HepG2 (cell line): ENCODE measurements around the gene ACTR3. TPM values are rescaled to one million over a fixed set of nuclear protein-coding genes. Genes with fewer than 3 reads are reported as not detected.

ENCODE experiments used
- EEA1 ChIP-seq: sonication (generic); formaldehyde crosslinking; IDR thresholded peaks from 2 replicates; pipeline ENCODE4 v1.5.1; 2020; ENCODE audit warnings: mild to moderate bottlenecking, missing genetic modification reagents, borderline replicate concordance
- KDM2A ChIP-seq: sonication (generic); formaldehyde crosslinking; IDR thresholded peaks from 2 replicates; pipeline ENCODE4 v1.4.0; 2020; ENCODE audit warnings: low read depth, missing genetic modification reagents, borderline replicate concordance
- KDM5B ChIP-seq: sonication (generic); formaldehyde crosslinking; IDR thresholded peaks from 2 replicates; pipeline ENCODE4 v1.4.0; 2020; ENCODE audit warnings: missing genetic modification reagents, mild to moderate bottlenecking, borderline replicate concordance
- MAFK ChIP-seq, 2 experiments: IDR thresholded peaks in 1 of 2; conservative IDR thresholded peaks in 1 of 2; 2 replicates each; pipeline ENCODE4 v1.6.1; 2011; ENCODE audit warnings: improper control_type of control experiment in 2 of 2, low read length in 2 of 2
- MAX ChIP-seq: IDR thresholded peaks from 2 replicates; pipeline ENCODE4 v1.6.1; 2012; ENCODE audit warnings: inconsistent platforms
- NPAS2 ChIP-seq: sonication (generic); formaldehyde crosslinking; IDR thresholded peaks from 2 replicates; pipeline ENCODE4 v1.8.0; 2022; ENCODE audit warnings: mild to moderate bottlenecking, missing genetic modification reagents, borderline replicate concordance
- RAD21 ChIP-seq: fragments of 450-650 bp; formaldehyde crosslinking; IDR thresholded peaks from 2 replicates; pipeline ENCODE4 v1.5.0; 2020; ENCODE audit warnings: mild to moderate bottlenecking
- SMARCC2 ChIP-seq: fragments of 450-650 bp; IDR thresholded peaks from 2 replicates; pipeline ENCODE4 v1.6.1; 2017; ENCODE audit warnings: antibody characterized with exemption, mild to moderate bottlenecking
- TARDBP ChIP-seq: sonication (generic); formaldehyde crosslinking; IDR thresholded peaks from 2 replicates; pipeline ENCODE4 v1.8.0; 2022; ENCODE audit warnings: mild to moderate bottlenecking, missing genetic modification reagents
- TCF12 ChIP-seq, 2 experiments: fragments of 450-650 bp in 1 of 2; sonication (generic) in 1 of 2; formaldehyde crosslinking in 1 of 2; IDR thresholded peaks; 2 replicates each; pipeline versions ENCODE4 v1.6.1 to v1.8.0; 2017 to 2022; ENCODE audit warnings: antibody characterized with exemption in 1 of 2, mild to moderate bottlenecking in 1 of 2, missing genetic modification reagents in 1 of 2, moderate library complexity in 1 of 2
- ZFYVE20 ChIP-seq: sonication (generic); formaldehyde crosslinking; IDR thresholded peaks from 2 replicates; pipeline ENCODE4 v1.8.0; 2023; ENCODE audit warnings: low read depth, mild to moderate bottlenecking, moderate library complexity, missing genetic modification reagents, borderline replicate concordance
- ZNF17 ChIP-seq: sonication (generic); formaldehyde crosslinking; IDR thresholded peaks from 2 replicates; pipeline ENCODE4 v1.5.0; 2020; ENCODE audit warnings: mild to moderate bottlenecking, missing genetic modification reagents
- ZNF24 ChIP-seq: fragments of 450-650 bp; IDR thresholded peaks from 2 replicates; pipeline ENCODE4 v1.6.1; 2017; ENCODE audit warnings: antibody characterized with exemption, mild to moderate bottlenecking
- ZNF441 ChIP-seq: sonication (generic); formaldehyde crosslinking; IDR thresholded peaks from 2 replicates; pipeline ENCODE4 v1.7.0; 2021; ENCODE audit warnings: missing genetic modification reagents, borderline replicate concordance
- ZNF788 ChIP-seq: sonication (generic); formaldehyde crosslinking; IDR thresholded peaks from 2 replicates; pipeline ENCODE4 v1.5.0; 2020; ENCODE audit warnings: mild to moderate bottlenecking, missing genetic modification reagents, borderline replicate concordance
- ZNF850 ChIP-seq: sonication (generic); formaldehyde crosslinking; conservative IDR thresholded peaks from 2 replicates; pipeline ENCODE4 v1.9.0; 2021; ENCODE audit warnings: mild to moderate bottlenecking, missing genetic modification reagents
- ZSCAN21 ChIP-seq: sonication (generic); formaldehyde crosslinking; IDR thresholded peaks from 2 replicates; pipeline ENCODE4 v1.8.0; 2022; ENCODE audit warnings: mild to moderate bottlenecking, missing genetic modification reagents, moderate library complexity, borderline replicate concordance
- polyA plus RNA-seq, 8 experiments: library from polyadenylated mRNA; depleted of rRNA in 3 of 8; stranded (reverse) in 7 of 8; unstranded in 1 of 8; fragments of >200 nt; fragmentation: Illumina TruSeq in 4 of 8; extraction: Trizol in 4 of 8; gene quantifications; 2 replicates each; pipeline versions ENCODE4 v1.2.1 to v1.2.3, GENCODE V29; 2011 to 2016; ENCODE audit warnings: low read depth in 4 of 8, missing spikeins in 1 of 8, mixed read lengths in 1 of 8; ENCODE audit not compliant: insufficient read depth in 1 of 8
- total RNA-seq, 5 experiments: library from RNA; depleted of rRNA; stranded (reverse); fragments of >200 nt; fragmentation: Illumina TruSeq; extraction: Trizol; gene quantifications; 2 replicates each; pipeline ENCODE4 v1.2.3, GENCODE V29; 2016; ENCODE audit warnings: low read depth in 1 of 5
- TF ChIP-seq, protein P1 (sequence below), 2 experiments: fragments of 450-650 bp in 1 of 2; sonication (generic) in 1 of 2; formaldehyde crosslinking; IDR thresholded peaks; 2 replicates each; pipeline versions ENCODE4 v1.5.0 to v1.8.0; 2020 to 2022; ENCODE audit warnings: mild to moderate bottlenecking in 1 of 2, missing genetic modification reagents in 1 of 2
- TF ChIP-seq, protein P2 (sequence below): sonication (generic); formaldehyde crosslinking; IDR thresholded peaks from 2 replicates; pipeline ENCODE4 v1.4.0; 2020; ENCODE audit warnings: missing genetic modification reagents, borderline replicate concordance
- TF ChIP-seq, protein P3 (sequence below), 2 experiments: sonication (generic) in 1 of 2; formaldehyde crosslinking in 1 of 2; IDR thresholded peaks; 2 replicates each; pipeline versions ENCODE4 v1.4.0 to v1.6.1; 2016 to 2020; ENCODE audit warnings: borderline replicate concordance in 1 of 2, low read depth in 1 of 2, mild to moderate bottlenecking in 1 of 2, missing genetic modification reagents in 1 of 2

ACTR3 gene
- total and polyA plus RNA-seq, 2 of the 13 experiments (the other 11 are each of a cell fraction or from before 2014, with no cell fraction given): 123 to 225 TPM

GRCh38 chr2:113890253-113891235 is 655 bp downstream of the ACTR3 start (continued):
- TF ChIP-seq ZNF788 (CRISPR knock-in tag) (0 out of 2 replicates have a peak, but pooled peaks have one; percentile 63), MAFK (conservative IDR thresholded peaks at IDR 0.05 in 1 of 2, IDR thresholded peaks at IDR 0.05 in 1 of 2; ENCODE audit: low read length in 2 of 2) (no peak), ZNF17 (CRISPR knock-in tag) (no peak), TARDBP (CRISPR knock-in tag) (0 out of 2 replicates have a peak, but pooled peaks have one; percentile 32), MAX (no peak), RAD21 (CRISPR knock-in tag) (0 out of 2 replicates have a peak, but pooled peaks have one; percentile 24), EEA1 (CRISPR knock-in tag) (no peak), ZNF24 (no peak), KDM5B (CRISPR knock-in tag) (0 out of 2 replicates have a peak, but pooled peaks have one; percentile 5), NPAS2 (CRISPR knock-in tag) (no peak), TCF12 (IDR thresholded peaks at IDR 0.05) (no peak), TCF12 (CRISPR knock-in tag; IDR thresholded peaks at IDR 0.05) (peak; percentile 13; the same call in 1 of the 2 replicates), ZNF850 (CRISPR knock-in tag) (0 out of 2 replicates have a peak, but pooled peaks have one; percentile 86), SMARCC2 (no peak), KDM2A (CRISPR knock-in tag) (peak; percentile 51; the same call in 1 of the 2 replicates), ZNF441 (0 out of 2 replicates have a peak, but pooled peaks have one; percentile 25), ZFYVE20 (CRISPR knock-in tag) (no peak), ZSCAN21 (CRISPR knock-in tag) (0 out of 2 replicates have a peak, but pooled peaks have one; percentile 28)
- TF ChIP-seq, protein P1, sequence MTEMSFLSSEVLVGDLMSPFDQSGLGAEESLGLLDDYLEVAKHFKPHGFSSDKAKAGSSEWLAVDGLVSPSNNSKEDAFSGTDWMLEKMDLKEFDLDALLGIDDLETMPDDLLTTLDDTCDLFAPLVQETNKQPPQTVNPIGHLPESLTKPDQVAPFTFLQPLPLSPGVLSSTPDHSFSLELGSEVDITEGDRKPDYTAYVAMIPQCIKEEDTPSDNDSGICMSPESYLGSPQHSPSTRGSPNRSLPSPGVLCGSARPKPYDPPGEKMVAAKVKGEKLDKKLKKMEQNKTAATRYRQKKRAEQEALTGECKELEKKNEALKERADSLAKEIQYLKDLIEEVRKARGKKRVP (CRISPR knock-in tag; IDR thresholded peaks at IDR 0.05): 0 out of 4 replicates have a peak, but pooled peaks of 1 of the 2 experiments have one; percentile 9
- TF ChIP-seq, protein P2, sequence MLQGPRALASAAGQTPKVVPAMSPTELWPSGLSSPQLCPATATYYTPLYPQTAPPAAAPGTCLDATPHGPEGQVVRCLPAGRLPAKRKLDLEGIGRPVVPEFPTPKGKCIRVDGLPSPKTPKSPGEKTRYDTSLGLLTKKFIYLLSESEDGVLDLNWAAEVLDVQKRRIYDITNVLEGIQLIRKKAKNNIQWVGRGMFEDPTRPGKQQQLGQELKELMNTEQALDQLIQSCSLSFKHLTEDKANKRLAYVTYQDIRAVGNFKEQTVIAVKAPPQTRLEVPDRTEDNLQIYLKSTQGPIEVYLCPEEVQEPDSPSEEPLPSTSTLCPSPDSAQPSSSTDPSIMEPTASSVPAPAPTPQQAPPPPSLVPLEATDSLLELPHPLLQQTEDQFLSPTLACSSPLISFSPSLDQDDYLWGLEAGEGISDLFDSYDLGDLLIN (CRISPR knock-in tag): 0 out of 2 replicates have a peak, but pooled peaks have one; percentile 19
- TF ChIP-seq, protein P3, sequence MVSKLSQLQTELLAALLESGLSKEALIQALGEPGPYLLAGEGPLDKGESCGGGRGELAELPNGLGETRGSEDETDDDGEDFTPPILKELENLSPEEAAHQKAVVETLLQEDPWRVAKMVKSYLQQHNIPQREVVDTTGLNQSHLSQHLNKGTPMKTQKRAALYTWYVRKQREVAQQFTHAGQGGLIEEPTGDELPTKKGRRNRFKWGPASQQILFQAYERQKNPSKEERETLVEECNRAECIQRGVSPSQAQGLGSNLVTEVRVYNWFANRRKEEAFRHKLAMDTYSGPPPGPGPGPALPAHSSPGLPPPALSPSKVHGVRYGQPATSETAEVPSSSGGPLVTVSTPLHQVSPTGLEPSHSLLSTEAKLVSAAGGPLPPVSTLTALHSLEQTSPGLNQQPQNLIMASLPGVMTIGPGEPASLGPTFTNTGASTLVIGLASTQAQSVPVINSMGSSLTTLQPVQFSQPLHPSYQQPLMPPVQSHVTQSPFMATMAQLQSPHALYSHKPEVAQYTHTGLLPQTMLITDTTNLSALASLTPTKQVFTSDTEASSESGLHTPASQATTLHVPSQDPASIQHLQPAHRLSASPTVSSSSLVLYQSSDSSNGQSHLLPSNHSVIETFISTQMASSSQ (IDR thresholded peaks at IDR 0.05; ENCODE audit: low read depth): no peak
- TF ChIP-seq, protein P3 (CRISPR knock-in tag; IDR thresholded peaks at IDR 0.05; ENCODE audit: borderline replicate concordance): no peak
